ENCODE data around the gene GRID1. TPM values are rescaled to one million over a fixed set of nuclear protein-coding genes. Genes with fewer than 3 reads are reported as not detected.

Gene GRID1
- total RNA-seq, 1 donor from 2014 or later: 1.1 TPM

GRCh38 chr10:85914720-85915119 lies 451.9 kb downstream of the GRID1 start:
- Mint-ChIP-seq H3K36me3 (ENCODE audit: low read depth) (no peaks in the 10 kb centered on the region), H3K27ac (ENCODE audit: unreplicated experiment) (no peak overlapping the region), H3K4me1 (peaks cover 3% of the 10 kb centered on the region), H3K4me3 (no peak overlapping the region), H3K9me3 (no peaks in the 10 kb centered on the region), H3K27me3 (ENCODE audit: low read depth) (no peaks in the 10 kb centered on the region)
- no peak for DNase-seq (ENCODE audit: low read depth, low spot score)
- no peak for TF ChIP-seq CTCF (conservative IDR thresholded peaks at IDR 0.05)

- TF ChIP-seq CTCF (conservative IDR thresholded peaks at IDR 0.05): no peak
- Mint-ChIP-seq H3K9me3 (no peaks in the 10 kb centered on the region), H3K36me3 (ENCODE audit: low read depth) (no peaks in the 10 kb centered on the region), H3K4me3 (no peak overlapping the region), H3K27me3 (ENCODE audit: low read depth) (no peaks in the 10 kb centered on the region), H3K27ac (ENCODE audit: unreplicated experiment) (no peak overlapping the region), H3K4me1 (no peaks in the 10 kb centered on the region)
- no peak for DNase-seq (ENCODE audit: low read depth, low spot score)
Observed at GRCh38 chr10:85908462-85908861, 458.1 kb downstream of the GRID1 start.

GRCh38 chr10:85902051-85902450 lies 464.5 kb downstream of the GRID1 start:
- Mint-ChIP-seq H3K4me3 (no peak overlapping the region), H3K27ac (ENCODE audit: unreplicated experiment) (no peak overlapping the region), H3K9me3 (peaks cover 2% of the 10 kb centered on the region), H3K27me3 (ENCODE audit: low read depth) (no peaks in the 10 kb centered on the region), H3K36me3 (ENCODE audit: low read depth) (no peaks in the 10 kb centered on the region), H3K4me1 (peaks cover 4% of the 10 kb centered on the region)
- DNase-seq (ENCODE audit: low read depth, low spot score): no peak
- no peak for TF ChIP-seq CTCF (conservative IDR thresholded peaks at IDR 0.05)

GRCh38 chr10:85901599-85901998 lies 465.0 kb downstream of the GRID1 start:
- no peak for TF ChIP-seq CTCF (conservative IDR thresholded peaks at IDR 0.05)
- H3K36me3 Mint-ChIP-seq (ENCODE audit: low read depth): no peaks in the 10 kb centered on the region
- no peak overlapping the region for H3K27ac Mint-ChIP-seq (ENCODE audit: unreplicated experiment)
- peaks cover 2% of the 10 kb centered on the region for H3K9me3 Mint-ChIP-seq
- DNase-seq (ENCODE audit: low read depth, low spot score): no peak
- H3K4me1 Mint-ChIP-seq: peaks cover 4% of the 10 kb centered on the region
- no peak overlapping the region for H3K4me3 Mint-ChIP-seq
- H3K27me3 Mint-ChIP-seq (ENCODE audit: low read depth): no peaks in the 10 kb centered on the region

- Mint-ChIP-seq H3K4me1 (peaks cover 4% of the 10 kb centered on the region), H3K4me3 (no peak overlapping the region), H3K27ac (ENCODE audit: unreplicated experiment) (no peak overlapping the region), H3K9me3 (peaks cover 2% of the 10 kb centered on the region), H3K36me3 (ENCODE audit: low read depth) (no peaks in the 10 kb centered on the region), H3K27me3 (ENCODE audit: low read depth) (no peaks in the 10 kb centered on the region)
- no peak for DNase-seq (ENCODE audit: low read depth, low spot score)
- no peak for TF ChIP-seq CTCF (conservative IDR thresholded peaks at IDR 0.05)
Observed at GRCh38 chr10:85900487-85900886, 466.1 kb downstream of the GRID1 start.

- TF ChIP-seq CTCF (conservative IDR thresholded peaks at IDR 0.05): no peak
- H3K4me3 Mint-ChIP-seq: no peak overlapping the region
- H3K9me3 Mint-ChIP-seq: peaks cover 4% of the 10 kb centered on the region
- no peak overlapping the region for H3K27ac Mint-ChIP-seq (ENCODE audit: unreplicated experiment)
- H3K27me3 Mint-ChIP-seq (ENCODE audit: low read depth): no peaks in the 10 kb centered on the region
- peaks cover 4% of the 10 kb centered on the region for H3K4me1 Mint-ChIP-seq
- H3K36me3 Mint-ChIP-seq (ENCODE audit: low read depth): peaks cover 2% of the 10 kb centered on the region
- no peak for DNase-seq (ENCODE audit: low read depth, low spot score)
Observed at GRCh38 chr10:85900061-85900460, 466.5 kb downstream of the GRID1 start.

Measured in neural crest cell (in vitro differentiated cells).